Subcutaneous adipose tissue (tissue), 4 donors: ENCODE measurements around the gene MYPN. TPM values are rescaled to one million over a fixed set of nuclear protein-coding genes. Genes with fewer than 3 reads are reported as not detected.

Source experiments
- total RNA-seq, 4 donors: library from RNA; depleted of rRNA; stranded (reverse); fragments of >200 nt; gene quantifications; one replicate each; pipeline ENCODE4 v1.1.0, GENCODE V29; 2016
- TF ChIP-seq, protein P1 (sequence below): fragments of 450-650 bp; IDR thresholded peaks from one replicate; pipeline ENCODE4 v1.5.1; 2016; ENCODE audit warnings: low read depth, mild to moderate bottlenecking, control low read depth, antibody characterized with exemption, moderate library complexity

Gene MYPN
- total RNA-seq, 4 donors from 2014 or later, result not detected

DNA sequence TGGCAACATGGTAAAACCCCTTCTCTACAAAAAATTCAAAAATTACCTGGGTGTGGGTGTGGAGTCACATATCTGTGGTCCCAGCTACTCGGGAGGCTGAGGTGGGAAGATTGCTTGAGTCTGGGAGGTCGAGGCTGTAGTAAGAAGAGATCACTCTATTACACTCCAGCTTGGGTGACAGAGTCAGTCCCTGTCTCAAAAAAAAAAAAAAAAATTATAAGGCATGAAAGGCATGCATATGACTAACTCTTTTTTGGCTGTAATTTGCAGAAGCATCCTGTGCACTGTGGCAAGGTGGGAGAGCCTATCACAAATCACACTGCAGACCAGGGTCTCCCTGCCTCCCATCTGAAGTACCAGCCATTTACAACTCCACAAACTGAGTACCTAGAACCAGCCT is 14.1 kb upstream of the MYPN start:
- TF ChIP-seq, protein P1, sequence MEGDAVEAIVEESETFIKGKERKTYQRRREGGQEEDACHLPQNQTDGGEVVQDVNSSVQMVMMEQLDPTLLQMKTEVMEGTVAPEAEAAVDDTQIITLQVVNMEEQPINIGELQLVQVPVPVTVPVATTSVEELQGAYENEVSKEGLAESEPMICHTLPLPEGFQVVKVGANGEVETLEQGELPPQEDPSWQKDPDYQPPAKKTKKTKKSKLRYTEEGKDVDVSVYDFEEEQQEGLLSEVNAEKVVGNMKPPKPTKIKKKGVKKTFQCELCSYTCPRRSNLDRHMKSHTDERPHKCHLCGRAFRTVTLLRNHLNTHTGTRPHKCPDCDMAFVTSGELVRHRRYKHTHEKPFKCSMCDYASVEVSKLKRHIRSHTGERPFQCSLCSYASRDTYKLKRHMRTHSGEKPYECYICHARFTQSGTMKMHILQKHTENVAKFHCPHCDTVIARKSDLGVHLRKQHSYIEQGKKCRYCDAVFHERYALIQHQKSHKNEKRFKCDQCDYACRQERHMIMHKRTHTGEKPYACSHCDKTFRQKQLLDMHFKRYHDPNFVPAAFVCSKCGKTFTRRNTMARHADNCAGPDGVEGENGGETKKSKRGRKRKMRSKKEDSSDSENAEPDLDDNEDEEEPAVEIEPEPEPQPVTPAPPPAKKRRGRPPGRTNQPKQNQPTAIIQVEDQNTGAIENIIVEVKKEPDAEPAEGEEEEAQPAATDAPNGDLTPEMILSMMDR, result no peak

- TF ChIP-seq, protein P1, result no peak
These were observed 12.3 kb upstream of the MYPN start for GRCh38 chr10:68096913-68097516.

DNA sequence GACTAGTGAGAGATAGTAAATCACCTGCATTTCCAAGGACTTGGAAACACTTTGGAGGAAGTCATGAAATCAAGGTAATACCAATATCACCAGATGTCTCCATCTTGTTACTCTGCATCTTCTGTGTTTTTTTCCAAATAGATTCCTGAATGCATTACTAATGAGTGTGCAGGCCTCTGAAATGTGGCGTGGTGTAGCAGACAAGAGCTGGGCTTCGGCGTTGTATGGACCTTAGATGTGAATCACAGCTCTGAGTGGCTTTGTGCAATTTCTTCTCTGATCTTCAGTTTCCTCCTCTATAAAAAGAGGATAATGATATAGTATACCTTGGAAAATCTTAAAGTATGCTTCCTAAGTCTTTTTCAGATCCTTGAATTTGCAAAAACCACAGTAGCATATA is 9.6 kb upstream of the MYPN start:
- TF ChIP-seq, protein P1, result no peak

DNA sequence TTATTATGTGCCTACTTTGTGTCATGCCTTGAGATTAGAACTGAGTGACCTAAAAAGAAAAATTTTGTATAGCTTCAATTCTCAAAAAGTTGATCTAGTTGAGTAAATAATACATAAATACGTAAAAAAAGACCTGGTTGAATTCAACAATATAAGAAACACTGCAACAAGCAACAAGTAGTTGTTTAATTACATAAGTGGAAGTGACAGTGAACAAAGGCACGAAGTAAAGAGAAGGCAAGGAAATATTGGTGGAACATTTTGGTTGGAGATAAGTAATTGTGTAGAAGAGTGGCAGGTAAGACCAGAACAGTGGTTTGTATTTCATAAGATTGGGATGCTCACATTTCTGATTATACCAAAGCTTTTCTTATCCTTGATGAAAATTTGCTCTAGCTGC is 8.2 kb upstream of the MYPN start:
- TF ChIP-seq, protein P1, result no peak

- TF ChIP-seq, protein P1, result no peak
These were observed 5.9 kb upstream of the MYPN start for GRCh38 chr10:68103261-68103878.

DNA sequence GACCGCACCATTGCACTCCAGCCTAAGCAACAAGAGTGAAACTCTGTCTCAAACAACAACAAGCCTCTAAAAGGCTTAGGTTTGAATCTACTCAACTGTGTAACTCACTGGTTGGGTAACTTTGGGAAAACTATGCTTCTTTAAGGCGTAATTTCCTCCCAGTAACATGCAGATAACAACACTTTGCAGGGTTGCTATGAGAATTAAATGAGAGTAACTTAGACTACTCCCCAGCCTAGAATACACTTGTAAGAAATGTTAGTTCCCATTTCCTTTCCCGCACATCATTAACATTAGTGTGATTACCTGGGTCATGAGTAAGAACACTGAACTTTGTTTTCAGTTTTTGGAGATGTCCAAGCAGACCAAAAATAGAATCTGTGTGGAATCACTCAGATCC is 5.4 kb upstream of the MYPN start:
- TF ChIP-seq, protein P1, result no peak

DNA sequence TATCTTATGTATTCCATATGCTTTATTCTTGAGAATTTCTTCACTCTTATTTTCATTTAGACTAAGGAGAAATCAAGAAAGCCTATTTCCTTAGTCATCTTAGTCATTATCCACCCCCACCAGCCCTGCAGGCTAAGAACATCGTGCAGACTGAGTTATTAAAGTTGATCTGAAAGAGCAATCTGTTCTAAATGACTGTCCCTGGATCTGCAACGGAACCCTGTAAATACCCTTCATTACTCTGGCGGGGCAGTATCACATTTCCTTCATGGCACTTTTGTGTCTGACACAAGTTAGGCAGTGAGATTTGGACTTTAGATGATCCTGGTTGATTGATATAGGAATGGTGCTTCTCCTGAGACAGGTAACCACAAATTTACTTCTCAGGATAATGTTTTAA is 3.5 kb upstream of the MYPN start:
- TF ChIP-seq, protein P1, result no peak
